Sigmoid colon (tissue), 4 donors: ENCODE measurements around the gene RANBP2.
"Not testable (repeated sequence)": the region's sequence is repeated elsewhere in the genome, so short reads cannot be mapped to it uniquely, and the experiment has no call there.

ENCODE experiments used
- EP300 ChIP-seq, 4 donors: sonication (generic); formaldehyde crosslinking; IDR thresholded peaks; one replicate each; pipeline ENCODE4 v1.6.1; 2017; ENCODE audit warnings: antibody characterized with exemption in 4 of 4
- POLR2AphosphoS5 ChIP-seq, 4 donors: sonication (generic); formaldehyde crosslinking; IDR thresholded peaks; one replicate each; pipeline ENCODE4 v1.6.1; 2017; ENCODE audit warnings: antibody characterized with exemption in 4 of 4
- TF ChIP-seq, protein P1 (sequence below), 4 experiments: fragments of 450-650 bp in 3 of 4; fragments of 200-600 bp in 1 of 4; IDR thresholded peaks; one replicate each; pipeline ENCODE4 v1.5.1; 2016 to 2019; ENCODE audit warnings: antibody characterized with exemption in 4 of 4, mild to moderate bottlenecking in 3 of 4, moderate library complexity in 2 of 4

- not testable (repeated sequence) for TF ChIP-seq EP300, POLR2AphosphoS5 (IDR thresholded peaks at IDR 0.05)
- TF ChIP-seq, protein P1, sequence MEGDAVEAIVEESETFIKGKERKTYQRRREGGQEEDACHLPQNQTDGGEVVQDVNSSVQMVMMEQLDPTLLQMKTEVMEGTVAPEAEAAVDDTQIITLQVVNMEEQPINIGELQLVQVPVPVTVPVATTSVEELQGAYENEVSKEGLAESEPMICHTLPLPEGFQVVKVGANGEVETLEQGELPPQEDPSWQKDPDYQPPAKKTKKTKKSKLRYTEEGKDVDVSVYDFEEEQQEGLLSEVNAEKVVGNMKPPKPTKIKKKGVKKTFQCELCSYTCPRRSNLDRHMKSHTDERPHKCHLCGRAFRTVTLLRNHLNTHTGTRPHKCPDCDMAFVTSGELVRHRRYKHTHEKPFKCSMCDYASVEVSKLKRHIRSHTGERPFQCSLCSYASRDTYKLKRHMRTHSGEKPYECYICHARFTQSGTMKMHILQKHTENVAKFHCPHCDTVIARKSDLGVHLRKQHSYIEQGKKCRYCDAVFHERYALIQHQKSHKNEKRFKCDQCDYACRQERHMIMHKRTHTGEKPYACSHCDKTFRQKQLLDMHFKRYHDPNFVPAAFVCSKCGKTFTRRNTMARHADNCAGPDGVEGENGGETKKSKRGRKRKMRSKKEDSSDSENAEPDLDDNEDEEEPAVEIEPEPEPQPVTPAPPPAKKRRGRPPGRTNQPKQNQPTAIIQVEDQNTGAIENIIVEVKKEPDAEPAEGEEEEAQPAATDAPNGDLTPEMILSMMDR (IDR thresholded peaks at IDR 0.05): not testable (repeated sequence)
These were observed 30.2 kb upstream of the RANBP2 start for GRCh38 chr2:108688818-108689756.
